PC-3 (cell line): ENCODE results near the gene PRICKLE3.

Source experiments
- EZH2 ChIP-seq: fragments of 300-600 bp; sonication (generic); IDR thresholded peaks from one replicate; pipeline ENCODE4 v1.6.1; 2017; ENCODE audit warnings: antibody characterized with exemption, mild to moderate bottlenecking, low read length; ENCODE audit not compliant: unreplicated experiment
- EZH2phosphoT487 ChIP-seq: fragments of 300-600 bp; sonication (generic); IDR thresholded peaks from 2 replicates; pipeline ENCODE4 v1.6.1; 2018; ENCODE audit warnings: mild to moderate bottlenecking, antibody characterized with exemption, low read length, borderline replicate concordance
- TF ChIP-seq, protein P1 (sequence below): fragments of 300-600 bp; sonication (generic); conservative IDR thresholded peaks from 2 replicates; pipeline ENCODE4 v1.5.1; 2017; ENCODE audit warnings: antibody characterized with exemption, low read depth, mild to moderate bottlenecking, low read length

DNA sequence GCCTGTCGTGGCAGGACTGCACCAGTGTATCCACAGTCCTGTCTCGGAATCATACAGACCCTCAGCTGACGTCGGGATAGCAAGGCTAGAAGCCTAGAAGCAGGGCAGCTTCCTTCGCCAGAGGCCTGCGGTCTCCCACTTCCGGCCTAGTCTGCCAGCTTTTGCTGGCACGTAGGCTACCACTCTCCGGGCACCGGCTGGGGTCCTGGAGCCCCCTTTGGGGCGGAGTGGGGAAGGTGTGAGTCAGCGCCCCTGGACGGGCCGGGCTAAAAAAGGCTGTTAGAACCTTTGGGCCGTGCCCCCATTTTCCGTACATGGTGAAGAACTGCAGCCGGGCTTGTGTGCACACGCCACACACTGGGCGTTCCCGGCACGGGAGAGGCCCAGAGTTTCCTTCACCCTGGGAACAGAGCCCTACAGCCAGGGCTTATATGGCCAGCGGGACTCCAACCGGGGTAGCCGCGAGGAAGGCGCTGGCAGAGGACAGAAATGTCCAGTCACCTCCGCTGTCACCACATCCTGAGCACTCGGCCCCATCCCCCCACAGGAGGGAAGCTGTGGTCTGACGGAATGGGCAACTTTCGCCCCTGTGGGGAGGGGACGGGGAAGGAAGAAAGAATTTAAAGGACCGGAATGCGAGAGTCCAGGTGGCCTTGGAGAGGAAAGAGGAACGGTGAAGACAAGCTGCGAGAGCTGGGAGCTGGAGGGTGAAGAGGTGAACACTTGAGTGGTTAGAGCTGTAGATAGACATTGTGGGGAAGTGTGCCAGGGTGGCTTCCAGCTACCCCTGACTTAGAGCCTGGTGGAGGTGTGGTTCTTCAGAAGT lies 19.0 kb downstream of the PRICKLE3 start:
- TF ChIP-seq, protein P1, sequence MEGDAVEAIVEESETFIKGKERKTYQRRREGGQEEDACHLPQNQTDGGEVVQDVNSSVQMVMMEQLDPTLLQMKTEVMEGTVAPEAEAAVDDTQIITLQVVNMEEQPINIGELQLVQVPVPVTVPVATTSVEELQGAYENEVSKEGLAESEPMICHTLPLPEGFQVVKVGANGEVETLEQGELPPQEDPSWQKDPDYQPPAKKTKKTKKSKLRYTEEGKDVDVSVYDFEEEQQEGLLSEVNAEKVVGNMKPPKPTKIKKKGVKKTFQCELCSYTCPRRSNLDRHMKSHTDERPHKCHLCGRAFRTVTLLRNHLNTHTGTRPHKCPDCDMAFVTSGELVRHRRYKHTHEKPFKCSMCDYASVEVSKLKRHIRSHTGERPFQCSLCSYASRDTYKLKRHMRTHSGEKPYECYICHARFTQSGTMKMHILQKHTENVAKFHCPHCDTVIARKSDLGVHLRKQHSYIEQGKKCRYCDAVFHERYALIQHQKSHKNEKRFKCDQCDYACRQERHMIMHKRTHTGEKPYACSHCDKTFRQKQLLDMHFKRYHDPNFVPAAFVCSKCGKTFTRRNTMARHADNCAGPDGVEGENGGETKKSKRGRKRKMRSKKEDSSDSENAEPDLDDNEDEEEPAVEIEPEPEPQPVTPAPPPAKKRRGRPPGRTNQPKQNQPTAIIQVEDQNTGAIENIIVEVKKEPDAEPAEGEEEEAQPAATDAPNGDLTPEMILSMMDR: no peak
- TF ChIP-seq EZH2: no peak
- TF ChIP-seq EZH2phosphoT487: no peak
